LoVo (cell line): ENCODE measurements around the gene AGBL5.
"Not testable (repeated sequence)": the region's sequence is repeated elsewhere in the genome, so short reads cannot be mapped to it uniquely, and the experiment has no call there.

Experiments used
- DNase-seq: peaks from one replicate; pipeline ENCODE4 v3.0.0-alpha.2; 2016; ENCODE audit warnings: low spot score

AGBL5 gene

DNA sequence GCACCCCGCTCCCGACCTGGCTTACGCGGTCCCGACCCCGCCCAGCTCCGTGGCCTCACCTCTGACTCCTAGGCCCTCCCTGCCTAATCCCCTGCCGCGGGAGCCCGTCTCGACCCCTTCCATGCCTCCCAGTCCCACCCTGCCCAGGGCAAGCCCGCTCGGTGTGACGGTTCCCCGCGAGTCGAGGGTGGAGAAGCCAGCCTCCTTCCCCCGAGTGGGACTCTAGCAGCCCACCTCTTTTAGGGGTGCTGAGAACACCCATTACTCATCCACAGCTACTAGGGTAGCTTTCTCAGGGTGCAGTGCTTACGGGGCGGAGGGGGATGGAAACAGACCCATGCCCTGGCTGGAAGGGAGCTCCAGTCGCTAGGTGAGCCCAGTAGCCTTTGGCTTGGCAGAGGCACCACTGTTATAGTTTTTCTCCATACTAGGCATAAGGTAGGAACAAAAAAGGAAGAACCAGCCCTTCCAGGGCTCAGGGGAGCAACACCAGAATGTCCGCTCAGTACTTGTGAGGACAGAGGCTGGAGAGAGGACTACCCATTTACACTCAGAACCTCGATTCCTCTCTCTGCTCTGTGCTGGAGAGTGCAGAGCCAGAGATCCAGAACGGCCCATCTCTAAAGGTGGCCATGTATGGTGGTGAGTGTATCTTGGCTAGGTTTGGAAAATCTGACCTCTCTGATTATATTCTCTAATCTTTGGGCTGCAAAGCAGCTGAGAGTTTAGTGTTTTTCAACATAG, 606 bp downstream of the AGBL5 start:
- DNase-seq = no peak

DNA sequence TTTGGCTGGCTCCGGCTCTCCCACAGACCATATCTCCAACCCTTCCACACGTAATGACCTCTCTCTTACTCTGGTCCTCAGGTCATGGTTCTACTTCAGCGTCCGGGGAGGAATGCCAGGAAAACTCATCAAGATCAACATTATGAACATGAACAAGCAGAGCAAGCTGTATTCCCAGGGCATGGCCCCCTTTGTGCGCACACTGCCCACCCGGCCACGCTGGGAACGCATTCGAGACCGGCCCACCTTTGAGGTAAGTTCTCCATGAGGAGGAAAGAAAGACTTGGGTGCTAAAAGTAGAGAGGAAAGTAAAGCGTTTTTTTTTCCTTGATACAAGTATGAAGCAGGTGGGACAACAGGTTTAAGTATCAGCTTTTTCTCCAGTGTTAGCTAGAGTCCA, 1.9 kb downstream of the AGBL5 start:
- no peak for DNase-seq

DNA sequence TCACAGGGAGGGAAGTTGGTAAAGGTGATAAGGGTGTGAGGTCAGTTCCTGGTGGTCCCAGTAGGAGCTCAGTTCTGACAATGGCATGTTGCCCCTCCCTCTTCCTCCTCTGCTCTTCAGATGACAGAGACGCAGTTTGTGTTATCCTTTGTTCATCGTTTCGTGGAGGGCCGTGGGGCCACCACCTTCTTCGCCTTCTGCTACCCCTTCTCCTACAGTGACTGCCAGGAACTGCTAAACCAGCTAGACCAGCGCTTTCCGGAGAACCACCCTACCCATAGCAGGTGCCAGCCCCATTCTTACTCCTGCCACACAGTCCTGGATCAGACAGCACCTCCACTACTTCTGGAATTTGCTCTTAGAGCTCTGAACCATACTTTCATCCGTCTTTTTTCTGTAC, 2.3 kb downstream of the AGBL5 start:
- no peak for DNase-seq

DNA sequence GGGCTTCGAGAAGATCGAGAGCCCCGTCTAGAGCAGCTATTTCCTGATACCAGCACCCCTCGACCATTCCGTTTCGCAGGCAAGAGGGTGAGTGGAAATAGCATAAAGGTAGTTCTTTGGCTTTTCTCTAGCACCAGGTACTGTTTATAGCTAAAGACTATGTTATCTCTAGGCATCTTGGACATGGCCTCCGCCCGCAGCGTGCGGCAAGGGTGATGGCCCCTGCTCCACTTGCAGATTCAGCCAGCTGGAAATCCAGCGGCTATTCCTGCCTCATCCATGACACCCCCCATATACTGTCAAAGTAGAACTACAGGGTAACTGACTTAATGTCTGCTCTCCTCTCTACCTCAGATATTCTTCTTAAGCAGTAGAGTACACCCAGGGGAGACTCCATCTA, 3.3 kb downstream of the AGBL5 start:
- DNase-seq = no peak

DNA sequence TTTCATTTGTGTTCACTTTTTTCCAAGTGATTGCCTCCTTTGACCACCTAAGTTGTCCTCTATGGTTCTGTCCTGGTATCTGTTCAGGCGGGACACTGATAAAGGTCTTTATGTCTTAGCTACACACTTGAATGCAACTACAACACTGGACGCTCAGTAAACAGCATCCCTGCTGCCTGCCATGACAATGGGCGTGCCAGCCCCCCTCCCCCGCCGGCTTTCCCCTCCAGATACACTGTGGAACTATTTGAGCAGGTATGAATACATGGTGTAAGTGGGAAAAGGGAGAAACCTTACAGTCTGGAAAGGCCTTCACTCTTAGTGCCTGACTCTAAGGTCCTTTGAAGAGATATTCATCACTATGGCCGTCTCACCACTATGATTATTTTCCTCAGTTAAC, 5.7 kb downstream of the AGBL5 start:
- no peak for DNase-seq

DNA sequence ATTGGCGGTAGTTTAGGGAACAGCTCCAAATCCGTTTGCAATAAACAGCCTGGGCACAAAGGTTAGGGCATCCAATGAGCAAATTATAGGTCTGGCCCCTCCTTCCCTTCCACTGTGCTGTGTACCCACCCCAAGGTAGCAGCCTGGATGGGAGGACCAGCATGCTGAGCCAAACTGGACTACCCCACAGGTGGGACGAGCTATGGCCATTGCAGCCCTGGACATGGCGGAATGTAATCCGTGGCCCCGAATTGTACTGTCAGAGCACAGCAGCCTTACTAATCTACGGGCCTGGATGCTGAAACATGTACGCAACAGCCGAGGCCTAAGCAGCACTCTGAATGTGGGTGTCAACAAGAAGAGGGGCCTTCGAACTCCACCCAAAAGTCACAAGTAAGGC, 6.7 kb downstream of the AGBL5 start:
- DNase-seq = no peak

DNA sequence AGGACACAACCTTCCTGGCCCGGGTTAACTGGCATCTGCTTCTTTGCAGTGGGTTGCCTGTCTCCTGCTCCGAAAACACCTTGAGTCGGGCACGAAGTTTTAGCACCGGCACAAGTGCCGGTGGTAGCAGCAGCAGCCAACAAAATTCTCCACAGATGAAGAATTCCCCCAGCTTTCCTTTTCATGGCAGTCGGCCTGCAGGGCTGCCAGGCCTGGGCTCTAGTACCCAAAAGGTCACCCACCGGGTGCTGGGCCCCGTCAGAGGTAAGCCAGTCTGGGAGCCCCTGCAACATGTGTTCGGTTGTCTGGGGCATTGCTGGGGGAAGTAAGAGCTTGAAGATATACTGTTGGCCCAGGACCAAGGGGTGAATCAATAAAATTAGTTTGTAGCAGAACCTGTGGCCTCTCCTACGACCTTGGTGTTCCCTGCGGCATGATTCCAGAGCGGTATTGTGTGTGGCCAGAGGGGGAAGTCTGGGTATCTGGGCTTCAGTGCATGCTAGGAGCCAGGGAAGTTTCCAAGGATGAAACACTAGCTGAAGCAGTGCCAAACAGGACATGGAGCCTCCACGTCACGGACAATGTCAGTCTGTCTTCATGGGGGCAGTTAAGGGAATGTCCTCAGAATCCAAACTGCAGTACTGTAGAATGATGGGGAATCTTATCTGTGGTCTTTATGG, 7.8 kb downstream of the AGBL5 start:
- no peak for DNase-seq

DNA sequence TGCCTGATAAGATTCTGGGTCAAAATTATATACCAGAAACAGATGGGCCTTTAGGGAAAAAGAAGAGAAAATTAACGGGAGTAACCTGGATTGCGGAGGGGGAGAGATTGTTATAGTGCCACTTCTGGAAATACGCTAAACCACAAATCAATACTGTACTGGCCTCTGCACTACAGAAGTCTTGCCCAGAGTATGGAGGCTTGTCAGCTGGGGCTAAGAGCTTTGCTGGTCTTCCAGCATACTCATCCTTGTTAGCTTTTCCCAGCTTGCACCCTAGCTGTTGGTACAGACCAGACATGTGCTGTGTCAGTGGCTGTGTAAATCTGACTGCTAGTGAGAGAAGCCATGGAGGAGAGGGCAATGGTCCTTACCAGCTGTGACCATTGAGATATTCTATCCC, 8.9 kb downstream of the AGBL5 start:
- no peak for DNase-seq

DNA sequence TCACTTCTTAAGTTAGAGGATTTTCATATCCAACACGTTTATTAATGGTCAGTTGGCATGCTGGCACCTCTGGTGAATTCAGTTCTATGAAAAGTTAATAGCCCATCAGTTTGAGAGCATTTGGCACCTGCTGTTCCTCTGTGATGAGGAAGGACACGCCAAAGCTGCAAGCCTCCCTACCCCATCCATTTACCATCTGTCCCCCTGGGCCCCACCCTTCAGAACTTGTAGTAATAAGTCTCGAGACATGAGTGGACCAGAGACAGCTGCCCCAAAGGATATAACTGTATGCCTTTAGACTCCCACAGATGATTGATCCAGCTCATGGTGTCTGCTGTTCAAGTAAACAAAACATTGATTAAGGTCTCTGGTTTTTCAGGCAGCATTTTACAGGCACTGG, 13.7 kb downstream of the AGBL5 start:
- no peak for DNase-seq

DNA sequence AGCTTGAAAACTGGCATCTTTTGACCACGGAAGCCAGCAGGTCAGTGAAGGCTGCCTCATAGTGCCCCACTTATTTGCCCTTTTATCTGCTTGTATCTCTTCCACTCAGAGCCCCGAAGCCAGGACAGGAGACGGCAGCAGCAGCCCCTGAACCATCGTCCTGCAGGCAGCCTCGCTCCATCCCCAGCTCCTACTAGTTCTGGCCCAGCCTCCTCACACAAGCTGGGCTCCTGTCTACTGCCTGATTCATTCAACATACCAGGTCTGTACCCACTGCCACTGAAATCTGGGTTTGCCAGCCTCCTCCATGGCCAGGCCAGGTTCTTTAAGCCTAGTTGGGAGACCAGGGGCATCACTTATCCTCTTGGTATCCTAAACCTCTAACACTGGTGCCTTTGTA, 15.9 kb downstream of the AGBL5 start:
- no peak for DNase-seq

DNA sequence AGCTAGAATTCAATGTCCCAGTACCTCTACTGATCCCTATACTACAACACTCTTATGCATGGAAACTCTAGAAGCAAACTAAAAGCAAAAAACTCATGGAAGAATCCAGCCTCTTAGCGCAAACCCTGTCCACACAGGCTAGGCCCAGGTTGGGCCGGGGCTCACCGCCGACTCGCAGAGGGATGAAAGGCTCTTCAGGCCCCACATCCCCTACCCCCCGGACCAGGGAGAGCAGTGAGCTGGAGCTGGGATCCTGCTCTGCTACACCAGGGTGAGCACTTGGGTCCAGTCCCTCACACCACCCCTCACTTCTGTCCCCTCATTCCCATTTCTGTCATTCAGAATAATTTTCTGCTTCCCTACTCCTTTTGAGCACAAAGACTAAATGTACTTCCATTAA, 18.0 kb downstream of the AGBL5 start:
- DNase-seq = no peak

DNA sequence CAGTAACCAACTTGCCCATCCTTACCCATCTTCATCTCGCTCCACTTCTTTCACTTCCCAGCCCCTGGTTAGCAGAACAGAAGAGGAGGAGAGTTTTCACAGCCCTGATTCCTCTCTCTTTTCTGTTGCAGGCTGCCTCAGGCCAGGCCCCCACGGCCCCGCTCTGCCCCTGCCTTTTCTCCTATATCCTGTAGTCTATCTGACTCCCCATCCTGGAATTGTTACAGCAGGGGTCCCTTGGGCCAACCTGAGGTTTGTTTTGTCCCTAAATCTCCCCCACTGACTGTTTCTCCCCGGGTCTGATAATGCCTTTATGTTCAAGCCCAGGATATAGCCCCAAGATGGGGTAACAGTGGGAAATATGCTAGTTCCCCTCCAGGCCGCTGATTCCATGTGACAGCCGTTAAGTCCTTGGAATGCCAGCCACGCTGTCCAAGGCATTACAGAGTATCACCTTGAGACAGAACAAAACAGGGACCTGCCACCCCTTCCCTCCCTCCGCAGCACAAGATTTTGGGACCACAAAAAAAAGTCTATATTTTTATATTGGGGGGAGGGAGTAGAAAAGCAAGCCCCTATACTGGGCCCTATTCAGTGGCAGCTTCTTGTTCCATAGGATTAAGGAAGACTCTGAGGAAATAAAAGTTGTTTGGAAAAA, 18.6 kb downstream of the AGBL5 start:
- DNase-seq = no peak

DNA sequence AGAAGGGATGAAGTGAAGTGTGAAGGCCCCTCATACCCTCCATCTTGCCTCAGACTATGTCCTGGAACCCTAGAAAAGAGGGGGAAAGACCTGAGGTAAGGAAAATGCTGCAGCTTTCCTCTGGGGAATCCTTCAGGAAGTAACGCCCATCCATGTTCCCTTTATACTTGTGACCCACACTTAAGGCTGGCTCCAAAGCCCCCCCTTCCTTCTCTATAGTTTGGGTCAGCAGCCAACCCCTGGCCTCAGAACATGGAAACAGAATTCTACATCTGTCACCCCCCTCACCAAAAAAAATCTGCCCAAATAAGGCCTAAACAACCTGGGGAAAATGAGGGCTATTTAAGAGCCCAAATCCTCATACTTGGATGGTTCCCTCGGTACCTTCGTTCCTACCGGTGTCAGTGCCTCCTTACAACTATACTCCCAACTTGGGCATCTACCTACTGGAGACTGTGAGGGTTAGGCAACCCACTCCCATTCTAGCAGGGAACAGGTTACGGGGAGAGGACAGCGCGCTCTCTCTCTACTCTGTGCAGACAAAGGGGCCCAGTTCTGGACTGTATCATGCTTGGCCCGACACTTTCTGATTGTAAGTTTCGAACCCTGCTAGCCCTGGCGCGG, 19.3 kb downstream of the AGBL5 start:
- no peak for DNase-seq

DNA sequence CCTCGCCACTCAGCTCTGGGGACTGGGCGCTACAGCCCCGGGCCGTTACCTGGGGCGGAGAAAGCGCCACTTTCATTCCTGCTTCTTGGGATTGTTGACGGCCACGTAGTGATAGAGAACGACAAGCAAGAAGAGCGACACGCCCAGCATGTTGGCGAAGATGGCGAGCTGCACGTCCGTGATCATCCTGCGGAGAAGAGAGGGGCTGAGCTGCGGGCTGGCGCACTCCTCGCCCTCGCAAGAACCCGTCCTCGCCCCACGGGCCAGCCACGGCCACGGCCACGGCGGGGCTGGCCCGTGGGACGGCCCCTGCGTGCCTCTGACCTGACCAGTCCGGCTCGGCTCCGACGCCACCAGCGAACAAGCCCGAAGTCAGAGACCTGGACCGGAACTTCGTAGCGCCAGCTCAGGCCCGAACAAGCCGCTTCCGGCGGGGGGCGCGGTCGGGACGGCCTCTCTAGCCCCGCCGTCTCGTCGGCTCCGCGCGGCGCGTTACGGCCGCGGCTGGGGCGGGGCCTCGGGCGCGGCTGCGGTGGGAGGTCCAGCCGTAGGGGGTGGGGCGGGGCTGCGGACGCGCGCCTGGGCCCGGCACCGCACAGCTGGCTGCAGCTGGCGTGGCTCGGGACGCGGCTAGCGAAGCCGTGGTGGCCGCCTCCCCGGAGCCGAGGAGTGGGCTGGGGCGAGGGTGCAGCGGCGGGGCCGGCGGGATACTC, 20.0 kb downstream of the AGBL5 start, which contains the start of gene OST4:
OST4 (minus strand) TSS at position 378 of the 713 bp plus-strand sequence.
- peak; percentile 93 for DNase-seq

DNA sequence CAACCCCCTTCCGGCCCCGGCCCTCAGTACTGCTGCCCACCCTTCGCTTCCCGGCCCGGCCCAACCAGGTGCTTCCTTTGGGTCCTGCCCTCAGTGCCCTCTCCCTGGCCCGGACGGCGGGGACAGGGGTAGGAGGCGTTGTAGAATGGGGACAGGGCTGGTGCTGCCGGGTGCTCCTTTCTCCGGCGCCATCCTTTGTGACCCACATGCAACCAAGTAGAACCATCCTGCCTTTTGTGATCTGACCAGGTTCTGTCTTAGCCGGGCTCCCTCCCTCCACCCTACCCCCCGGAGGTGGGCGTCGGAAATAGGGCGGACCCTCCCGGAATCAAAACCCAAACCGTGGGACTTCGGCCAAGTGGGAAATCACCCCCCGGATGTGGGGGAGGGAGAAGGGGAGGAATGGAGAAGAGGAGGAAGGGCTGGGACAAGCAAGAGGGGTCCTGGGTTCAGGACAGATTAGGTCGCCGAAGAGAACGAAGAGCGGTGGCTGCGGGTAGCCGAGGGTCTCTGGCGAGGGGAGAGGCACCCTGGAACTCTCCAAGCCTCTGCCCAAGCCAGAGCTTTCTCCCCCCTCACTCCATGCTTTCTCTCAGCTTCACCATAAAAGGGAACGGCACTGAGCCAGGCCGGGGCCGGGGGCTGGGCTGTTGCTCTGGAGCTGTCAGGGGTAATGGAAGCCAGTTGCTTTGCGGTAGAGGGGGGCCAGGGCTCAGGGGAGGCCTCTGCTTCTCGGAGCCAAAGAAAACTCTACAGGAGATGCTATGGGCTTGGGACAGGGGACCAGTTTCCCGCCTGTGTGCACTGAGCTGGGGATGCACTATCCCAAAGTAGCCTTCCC, 20.7 kb downstream of the AGBL5 start:
- DNase-seq = no peak

DNA sequence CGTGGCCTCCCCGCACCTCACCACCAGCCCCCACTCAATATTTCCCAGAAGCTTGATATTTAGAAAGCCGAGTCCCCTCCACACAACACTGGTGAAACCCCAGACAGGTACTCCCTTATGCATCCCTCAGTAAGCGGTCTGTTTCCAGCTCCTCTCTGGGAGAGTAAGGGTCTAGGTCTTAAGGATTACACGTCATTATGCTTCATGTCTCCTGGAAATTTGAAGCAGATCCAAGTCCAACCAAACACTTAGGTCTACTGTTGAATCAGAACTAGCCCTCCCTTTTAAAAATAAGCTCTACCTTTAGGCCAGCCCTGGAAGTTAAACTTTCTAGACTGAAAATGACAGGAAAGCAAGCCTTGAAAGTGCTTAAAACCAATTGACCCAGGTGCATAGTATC, 21.5 kb downstream of the AGBL5 start:
- DNase-seq = no peak

DNA sequence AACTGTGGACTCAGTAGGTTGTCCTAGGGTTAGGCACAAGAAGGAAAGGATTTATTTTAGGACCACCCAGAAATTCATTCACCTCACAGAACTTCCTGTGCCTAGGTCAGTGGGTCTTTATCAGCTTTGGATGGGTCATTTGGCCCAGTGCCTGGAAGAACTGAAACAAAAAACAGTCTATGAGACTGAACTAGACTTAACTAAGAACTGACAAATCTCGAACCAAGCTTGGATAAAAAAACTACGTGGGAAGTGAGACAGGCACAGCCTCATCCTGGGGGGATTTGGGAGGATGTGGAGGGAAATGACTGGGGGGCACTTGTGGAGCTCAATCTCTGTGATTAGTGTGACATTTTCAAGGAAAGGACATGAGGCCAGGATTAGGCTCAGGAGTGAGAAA, 22.3 kb downstream of the AGBL5 start:
- DNase-seq = no peak

DNA sequence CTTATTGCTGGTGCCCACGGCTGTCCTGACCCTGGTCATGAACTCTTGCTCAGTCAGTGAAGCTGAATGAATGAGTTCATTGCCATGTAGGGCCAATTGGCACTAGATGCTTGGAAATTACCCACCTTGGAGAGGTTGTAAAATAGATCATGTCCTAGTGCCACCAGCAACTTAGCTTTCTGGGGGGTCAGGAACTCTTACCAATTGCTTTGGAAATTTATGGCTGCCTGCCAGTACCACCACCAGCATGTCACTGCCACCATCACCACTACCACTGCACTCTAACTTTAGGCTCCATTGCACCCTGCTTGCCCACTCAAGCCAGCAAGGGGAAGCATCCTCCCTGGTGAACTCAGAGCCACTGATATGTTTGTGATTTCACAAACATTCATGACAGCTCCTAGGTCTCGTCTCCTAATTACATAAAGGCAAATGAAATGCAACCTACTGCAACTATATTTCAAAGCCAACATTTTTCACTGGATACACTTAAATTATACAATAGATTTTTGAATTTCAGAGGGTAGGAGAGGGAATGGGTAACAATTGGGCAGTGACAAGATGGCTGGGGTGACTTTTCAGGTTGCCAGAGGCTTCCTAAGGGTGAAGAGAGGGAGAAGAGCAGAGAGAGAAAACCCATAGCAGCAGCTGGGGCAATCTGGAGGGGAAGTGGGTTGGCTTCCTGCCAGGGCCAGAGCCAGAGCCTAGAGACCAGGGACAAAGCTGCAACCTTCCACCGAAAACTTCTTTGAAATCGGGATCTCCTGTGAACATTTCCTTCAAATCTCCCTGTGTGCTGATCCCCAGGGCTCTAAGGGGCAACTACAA, 23.5 kb downstream of the AGBL5 start:
- DNase-seq = no peak

DNA sequence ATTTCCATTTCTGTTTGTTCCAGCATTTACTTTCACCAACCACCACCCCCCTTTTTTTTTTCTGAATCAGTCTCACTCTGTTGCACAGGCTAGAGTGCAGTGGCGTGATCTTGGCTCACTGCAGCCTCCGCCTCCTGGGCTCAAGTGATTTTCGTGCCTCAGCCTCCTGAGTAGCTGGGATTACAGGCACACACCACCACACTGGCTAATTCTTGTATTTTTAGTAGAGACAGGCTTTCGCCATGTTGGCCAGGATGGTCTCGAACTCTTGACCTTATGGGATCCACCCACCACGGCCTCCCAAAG, 24.1 kb downstream of the AGBL5 start:
- DNase-seq = not testable (repeated sequence)

DNA sequence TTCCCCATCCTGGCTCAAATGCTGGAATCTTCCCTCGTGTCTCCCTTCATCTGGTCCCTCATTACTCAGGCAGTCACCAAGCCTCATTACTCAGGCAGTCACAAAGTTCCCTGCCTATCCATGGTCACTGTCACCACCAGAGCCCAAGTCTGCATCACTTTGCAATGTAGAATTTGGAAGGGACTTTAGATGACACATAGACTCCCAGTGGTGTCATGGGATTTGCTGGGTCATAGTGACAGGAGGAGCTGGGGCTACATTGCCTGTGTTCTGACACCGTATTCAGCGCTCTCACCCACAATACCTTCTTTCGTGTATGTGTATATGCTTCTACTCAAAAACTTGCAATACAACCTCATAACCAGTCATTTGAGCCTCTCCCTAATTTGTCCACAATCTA, 24.9 kb downstream of the AGBL5 start:
- DNase-seq = no peak

DNA sequence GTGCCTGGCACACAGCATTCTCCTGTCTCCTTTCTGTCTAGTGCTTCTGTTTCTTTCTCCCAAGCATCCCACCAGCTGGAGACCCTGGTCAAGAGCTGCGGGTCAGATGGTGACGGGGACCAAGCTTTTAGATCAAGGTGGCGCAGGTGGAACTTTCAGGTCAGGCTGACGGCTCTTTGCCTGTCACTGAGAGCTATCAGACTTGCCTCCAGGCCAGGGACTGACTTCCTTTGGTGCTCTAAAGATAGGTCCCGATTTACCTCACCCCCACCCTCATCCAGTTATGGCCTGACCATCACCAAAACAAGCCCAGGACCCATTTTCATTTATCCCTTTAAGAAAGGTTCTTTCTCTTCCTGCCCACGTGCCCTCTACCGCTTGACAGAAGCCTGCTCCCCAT, 25.8 kb downstream of the AGBL5 start:
- no peak for DNase-seq
